HG03095 (cell line): ENCODE data around the gene LZTR1.
A peak's percentile ranks its signal among the peaks of the same experiment; 100 is the strongest.
"Not testable (repeated sequence)": the region's sequence is repeated elsewhere in the genome, so short reads cannot be mapped to it uniquely, and the experiment has no call there.

Source experiments
- ATAC-seq: cut with Tn5 transposase; IDR thresholded peaks from one replicate; pipeline ENCODE4 v1.9.1; 2021; ENCODE audit warnings: moderate library complexity; ENCODE audit not compliant: unreplicated experiment

LZTR1 gene

DNA sequence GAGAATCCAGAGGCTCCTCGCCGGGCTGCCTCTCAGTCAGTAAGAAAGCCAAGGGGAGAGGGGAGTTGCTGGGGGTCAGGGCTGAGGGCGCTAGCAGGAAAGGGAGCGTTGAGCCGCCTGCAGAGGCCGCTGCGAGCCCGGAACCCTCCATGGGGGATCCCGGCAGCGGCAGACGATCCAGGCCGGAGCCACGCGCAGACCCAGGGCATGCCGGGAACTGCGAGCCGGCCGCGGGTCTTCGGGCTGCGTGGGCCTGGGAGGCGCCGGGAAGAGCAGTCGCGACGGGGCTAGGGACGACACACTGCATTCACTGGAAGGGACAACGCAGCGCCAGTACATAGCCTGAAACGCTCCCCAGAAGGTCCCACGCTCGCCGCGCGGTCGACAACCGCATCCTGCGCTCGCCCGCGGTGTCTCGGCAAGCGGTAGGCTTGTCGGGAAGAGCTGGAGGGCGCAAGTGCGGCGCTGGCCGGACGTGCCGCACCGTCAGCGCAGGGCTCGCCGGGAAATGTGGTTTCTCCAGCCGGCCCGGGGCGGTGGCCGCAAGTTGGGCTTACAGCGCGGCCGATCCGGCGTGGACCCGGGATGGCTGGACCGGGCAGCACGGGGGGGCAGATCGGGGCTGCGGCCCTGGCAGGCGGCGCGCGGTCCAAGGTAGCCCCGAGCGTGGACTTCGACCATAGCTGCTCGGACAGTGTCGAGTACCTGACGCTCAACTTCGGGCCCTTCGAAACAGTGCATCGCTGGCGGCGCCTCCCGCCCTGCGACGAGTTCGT lies at the start of gene LZTR1:
TSS of gene LZTR1 (plus strand) at position 511 of the 776 bp plus-strand sequence. CDS start at position 586, 75 bp downstream.
- ATAC-seq, result peak; percentile 68

DNA sequence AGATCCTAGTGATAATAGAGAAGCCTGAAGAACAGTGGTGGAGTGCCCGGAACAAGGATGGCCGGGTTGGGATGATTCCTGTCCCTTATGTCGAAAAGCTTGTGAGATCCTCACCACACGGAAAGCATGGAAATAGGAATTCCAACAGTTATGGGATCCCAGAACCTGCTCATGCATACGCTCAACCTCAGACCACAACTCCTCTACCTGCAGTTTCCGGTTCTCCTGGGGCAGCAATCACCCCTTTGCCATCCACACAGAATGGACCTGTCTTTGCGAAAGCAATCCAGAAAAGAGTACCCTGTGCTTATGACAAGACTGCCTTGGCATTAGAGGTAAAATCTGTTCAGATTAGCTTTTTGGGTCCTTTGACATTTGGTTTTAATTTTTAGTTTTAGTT lies 48.2 kb upstream of the LZTR1 start:
- no peak for ATAC-seq

DNA sequence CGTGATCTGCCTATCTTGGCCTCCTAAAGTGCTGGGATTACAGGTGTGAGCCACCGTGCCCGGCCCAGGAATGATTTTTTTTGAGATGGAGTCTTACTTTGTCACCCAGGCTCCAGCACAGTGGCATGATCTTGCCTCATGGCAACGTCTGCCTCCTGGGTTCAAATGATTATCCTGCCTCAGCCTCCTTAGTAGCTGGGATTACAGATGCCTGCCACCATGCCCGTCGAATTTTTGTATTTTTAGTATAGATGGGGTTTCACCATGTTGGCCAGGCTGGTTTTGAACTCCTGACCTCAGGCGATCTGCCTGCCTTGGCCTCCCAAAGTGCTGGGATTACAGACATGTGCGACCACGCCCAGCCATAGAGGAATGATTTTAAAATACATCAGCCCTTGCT lies 47.0 kb upstream of the LZTR1 start:
- ATAC-seq, result not testable (repeated sequence)

DNA sequence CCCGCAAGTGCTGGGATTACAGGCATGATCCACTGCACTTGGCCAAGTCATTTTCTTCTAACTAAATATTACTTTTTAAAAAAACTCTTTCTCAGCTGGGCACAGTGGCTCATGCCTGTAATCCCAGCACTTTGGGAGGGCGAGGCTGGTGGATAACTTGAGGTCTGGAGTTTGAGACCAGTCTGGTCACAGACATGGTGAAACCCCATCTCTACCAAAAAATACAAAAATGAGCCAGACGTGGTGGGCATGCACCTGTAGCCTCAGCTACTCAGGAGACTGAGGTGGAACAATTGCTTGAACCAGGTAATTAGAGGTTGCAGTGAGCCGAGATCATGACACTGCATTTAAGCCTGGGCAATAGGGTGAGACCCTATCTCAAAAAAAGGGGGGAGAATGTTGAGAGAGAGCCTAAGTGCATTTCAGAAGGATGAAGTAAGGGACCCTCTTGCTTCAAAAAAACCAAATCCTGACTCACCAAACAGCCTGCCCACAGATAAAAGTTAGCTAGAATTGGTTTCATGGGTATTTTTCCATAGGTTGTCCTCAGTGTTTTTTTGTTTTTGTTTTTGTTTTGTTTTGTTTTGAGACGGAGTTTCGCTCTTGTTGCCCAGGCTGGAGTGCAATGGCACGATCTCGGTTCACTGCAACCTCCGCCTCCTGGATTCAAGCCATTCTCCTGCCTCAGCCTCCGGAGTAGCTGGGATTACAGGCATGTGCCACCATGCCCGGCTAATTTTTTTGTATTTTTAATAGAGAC lies 46.1 kb upstream of the LZTR1 start:
- not testable (repeated sequence) for ATAC-seq

DNA sequence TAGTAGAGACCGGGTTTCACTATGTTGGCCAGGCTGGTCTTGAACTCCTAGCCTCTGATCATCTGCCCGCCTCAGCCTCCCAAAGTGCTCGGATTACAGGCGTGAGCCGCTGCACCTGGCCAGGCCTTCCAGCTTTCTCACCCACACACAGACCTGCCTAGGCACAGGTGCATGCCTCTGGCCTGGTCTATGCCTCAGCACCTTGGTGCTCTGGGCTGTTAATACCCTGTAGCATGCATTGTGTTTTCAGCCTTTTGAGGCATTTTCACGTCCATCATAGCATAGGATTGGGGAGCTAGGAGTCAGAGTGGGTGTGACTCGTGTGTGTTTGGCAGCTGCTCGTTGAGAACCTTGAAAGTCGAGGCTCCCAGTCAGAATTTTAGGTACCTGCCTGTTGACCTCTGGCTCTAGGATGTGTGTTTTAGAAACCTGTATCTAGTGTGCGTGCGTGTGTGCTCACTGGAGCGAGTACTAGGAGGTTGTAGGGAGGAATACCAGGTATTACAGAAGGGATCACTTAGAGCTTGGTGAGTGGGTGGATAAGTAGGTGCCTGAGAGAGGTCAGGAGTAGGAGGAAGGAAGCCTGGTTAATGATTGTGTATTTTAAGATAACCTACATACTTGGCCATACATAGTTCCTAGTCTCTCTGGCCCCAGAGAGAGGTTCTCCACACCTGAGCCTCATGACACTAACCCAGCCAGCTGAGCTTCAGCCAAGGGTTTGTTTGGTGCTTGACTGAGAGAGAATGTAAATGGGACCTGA lies 44.9 kb upstream of the LZTR1 start:
- no peak for ATAC-seq

DNA sequence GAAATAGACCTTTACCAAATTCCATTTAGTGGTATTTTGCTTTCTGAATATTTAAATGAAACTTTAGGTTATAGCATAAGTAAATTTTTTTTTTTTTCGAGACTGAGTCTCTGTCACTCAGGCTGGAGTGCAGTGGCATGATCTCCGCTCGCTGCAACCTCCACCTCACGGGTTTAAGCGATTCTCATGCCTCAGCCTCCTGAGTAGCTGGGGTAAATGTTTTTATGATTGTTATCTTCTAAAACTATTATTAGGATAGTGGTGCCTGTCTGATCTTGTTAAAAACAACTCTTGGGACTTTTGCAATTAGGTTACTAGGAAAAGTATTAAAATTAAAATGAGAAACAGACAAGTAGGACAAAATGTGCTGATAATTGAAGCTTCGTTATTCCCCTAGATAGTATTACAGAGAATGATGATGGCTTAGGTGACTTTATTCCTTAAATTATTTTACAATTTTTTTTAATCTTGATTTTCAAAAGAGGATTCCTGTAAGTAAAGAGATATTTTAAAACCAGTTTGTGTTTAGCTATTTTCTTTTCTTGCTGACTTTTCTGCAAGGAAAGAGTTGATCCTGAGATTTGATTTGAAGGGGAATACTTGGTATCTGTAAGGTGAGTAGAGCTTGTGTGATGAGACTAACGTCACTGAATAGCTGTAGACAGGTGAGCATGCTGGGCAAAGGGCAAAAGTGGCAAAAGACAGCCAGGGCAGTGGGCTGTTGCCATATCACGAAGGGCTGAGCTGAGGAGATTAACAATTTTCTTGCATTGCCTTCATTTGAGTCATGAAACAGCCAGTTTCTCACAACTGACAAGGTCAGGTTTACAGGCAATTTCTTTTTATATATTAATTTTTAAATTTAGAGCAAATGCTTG lies 44.1 kb upstream of the LZTR1 start:
- no peak for ATAC-seq

DNA sequence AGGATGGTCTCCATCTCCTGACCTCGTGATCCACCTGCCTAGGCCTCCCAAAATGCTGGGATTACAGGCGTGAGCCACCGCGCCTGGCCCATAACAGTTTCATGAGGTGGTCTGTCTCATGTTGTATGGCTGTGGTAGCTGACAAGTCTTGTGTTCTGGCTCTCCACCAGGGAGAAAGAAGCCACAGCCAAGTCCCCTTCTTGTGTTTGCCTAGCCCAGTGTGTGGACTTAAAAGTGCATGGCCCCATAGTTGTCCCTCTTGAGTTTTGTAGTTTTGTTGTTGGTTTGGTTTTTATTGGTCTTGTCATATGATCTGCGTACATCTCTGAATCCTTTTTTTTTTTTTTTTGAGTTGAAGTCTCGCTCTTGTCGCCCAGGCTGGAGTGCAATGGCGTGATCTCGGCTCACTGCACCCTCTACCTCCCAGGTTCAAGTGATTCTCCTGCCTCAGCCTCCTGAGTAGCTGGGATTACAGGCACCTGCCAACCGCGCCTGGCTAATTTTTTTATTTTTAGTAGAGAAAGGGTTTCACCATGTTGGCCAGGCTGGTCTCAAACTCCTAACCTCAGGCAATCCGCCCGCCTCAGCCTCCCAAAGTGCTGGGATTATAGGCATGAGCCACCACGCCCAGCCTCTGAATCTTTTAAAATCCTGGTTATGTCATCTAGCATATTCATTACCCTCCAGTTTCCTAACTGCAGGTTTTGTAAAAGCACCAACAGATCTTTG lies 42.5 kb upstream of the LZTR1 start:
- ATAC-seq, result not testable (repeated sequence)

DNA sequence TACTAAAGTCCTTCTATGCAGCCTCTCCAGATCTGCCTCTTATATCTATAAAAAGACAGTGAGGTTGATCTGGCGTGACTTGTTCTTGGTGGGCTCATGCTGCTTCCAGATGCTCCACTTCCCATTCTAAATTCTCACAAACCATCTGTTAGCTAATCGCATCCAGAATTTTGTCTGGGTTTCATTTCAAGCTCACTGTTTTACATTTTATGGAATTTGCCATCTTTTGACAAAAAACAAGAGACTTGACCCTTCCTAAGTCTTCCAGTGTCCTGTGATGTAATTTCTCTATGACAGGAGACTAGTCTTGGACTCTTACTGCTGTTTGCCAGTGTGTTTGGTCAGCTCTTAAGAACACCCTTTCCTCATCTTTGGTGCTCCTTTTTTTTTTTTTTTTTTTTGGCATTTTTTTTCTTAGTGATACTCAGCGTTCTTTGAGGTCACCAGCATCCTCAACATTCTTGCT lies 41.9 kb upstream of the LZTR1 start:
- ATAC-seq, result no peak

DNA sequence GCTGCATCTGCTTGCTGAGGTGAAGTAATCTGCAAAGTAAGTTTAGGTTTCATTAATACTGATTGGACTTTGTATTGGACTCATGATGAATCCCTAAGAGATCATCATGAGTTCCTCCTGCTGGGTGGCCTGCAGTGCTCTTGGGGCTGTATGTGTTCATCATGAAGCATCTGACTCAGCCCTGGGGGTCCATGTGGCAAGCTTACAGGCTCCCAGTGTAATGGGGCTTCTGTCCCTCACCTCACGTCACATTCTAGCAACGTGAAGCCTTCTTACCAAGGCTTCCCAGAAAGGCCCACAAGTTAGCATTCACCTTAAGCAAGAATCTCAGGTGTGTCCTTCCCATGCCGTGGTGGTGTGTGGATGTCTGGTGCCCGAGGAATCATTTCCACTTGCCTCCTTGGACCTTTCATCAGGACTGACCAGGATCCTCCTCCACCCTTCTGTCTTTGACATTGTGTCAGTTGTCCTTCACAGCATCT lies 41.2 kb upstream of the LZTR1 start:
- ATAC-seq, result no peak

DNA sequence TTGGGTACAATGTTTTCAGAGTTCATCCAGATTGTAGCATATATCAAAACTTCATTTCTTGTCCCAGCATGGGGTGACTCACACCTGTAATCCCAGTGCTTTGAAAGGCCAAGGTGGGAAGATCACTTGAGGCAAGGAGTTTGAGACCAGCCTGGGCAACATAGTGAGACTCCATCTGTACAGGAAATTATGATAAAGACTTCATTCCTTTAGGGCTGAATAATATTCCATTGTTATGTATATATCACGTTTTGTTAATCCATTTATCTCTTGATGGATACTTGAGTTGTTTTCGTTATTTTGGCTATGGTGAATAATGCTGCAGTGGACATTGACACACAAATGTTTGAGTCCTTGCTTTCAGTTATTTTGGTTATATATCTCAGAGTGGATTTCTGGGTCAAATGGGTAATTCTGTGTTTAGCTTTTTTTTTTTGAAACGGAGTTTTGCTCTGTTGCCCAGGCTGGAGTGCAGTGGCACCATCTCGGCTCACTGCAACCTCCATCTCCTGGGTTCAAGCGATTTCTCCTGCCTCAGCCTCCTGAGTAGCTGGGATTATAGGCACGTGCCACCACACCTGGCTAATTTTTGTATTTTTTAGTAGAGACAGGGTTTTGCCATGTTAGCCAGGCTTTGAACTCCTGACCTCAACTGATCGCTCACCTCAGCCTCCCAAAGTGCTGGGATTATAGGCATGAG lies 39.7 kb upstream of the LZTR1 start:
- not testable (repeated sequence) for ATAC-seq

DNA sequence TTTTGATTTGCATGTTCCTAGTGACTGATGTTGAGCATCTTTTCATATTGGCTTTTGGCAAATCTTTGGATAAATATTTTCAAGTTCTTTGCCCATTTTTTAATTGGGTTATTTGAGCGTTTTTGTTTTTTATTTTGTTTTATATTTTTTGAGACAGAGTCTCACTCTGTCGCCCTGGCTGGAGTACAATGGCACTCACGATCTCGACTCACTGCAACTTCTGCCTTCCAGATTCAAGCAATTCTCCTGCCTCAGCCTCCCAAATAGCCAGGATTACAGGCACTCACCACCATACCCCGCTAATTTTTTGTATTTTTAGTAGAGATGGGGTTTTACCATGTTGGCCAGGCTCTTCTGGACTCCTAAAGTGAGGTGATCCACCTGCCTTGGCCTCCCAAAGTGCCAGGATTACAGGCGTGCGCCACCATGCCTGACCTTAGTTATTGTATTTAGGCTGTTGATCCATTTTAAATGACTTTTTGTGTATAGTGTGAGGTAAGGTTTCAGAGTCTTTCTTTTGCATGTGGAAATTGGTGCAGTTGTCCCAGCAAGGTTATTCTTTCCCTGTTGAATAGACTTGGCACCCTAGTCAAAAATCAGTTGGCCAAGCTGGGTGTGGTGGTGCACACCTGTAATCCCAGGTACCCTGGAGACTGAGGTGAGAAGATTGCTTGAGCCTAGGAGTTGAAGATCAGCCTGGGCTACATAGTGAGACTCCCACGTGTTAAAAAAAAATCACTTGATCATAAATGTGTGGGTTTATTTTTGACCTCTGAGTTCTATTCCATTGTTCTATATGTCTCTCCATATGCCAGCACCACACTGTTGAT lies 38.8 kb upstream of the LZTR1 start:
- ATAC-seq, result no peak

DNA sequence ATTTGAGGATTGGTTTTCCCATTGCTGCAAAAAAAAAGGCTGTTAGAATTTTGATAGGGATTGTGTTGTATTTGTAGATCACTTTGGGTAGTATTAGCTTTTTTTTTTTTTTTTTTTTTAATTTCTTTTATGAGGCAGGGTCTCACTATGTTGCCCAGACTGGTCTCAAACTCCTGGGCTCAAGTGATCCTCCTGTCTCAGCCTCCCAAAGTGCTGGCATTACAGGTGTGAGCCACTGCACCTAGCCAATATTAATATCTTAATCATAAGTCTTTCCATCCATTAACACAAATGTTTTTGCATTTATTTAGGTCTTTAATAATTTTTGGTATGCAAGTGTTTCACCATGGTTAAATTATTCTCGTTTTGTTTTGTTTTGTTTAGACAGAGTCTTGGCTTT lies 38.1 kb upstream of the LZTR1 start:
- ATAC-seq, result no peak

DNA sequence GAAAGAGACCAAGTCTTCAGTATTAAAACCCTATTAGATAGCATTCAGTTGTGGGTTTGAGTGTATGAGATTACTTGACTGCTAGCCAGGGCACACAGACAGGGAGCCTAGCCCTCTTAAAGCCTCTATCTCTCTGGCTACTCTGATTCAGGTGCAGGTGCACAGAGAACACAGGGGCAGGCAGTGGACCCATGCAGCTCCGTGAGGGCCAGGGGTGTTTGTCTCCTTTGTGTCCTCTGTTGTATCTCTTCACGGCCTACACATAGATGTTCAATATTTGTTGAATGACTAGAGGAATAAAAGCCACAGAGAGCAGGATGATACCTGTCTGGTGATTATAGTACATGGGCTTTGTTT lies 36.5 kb upstream of the LZTR1 start:
- no peak for ATAC-seq

DNA sequence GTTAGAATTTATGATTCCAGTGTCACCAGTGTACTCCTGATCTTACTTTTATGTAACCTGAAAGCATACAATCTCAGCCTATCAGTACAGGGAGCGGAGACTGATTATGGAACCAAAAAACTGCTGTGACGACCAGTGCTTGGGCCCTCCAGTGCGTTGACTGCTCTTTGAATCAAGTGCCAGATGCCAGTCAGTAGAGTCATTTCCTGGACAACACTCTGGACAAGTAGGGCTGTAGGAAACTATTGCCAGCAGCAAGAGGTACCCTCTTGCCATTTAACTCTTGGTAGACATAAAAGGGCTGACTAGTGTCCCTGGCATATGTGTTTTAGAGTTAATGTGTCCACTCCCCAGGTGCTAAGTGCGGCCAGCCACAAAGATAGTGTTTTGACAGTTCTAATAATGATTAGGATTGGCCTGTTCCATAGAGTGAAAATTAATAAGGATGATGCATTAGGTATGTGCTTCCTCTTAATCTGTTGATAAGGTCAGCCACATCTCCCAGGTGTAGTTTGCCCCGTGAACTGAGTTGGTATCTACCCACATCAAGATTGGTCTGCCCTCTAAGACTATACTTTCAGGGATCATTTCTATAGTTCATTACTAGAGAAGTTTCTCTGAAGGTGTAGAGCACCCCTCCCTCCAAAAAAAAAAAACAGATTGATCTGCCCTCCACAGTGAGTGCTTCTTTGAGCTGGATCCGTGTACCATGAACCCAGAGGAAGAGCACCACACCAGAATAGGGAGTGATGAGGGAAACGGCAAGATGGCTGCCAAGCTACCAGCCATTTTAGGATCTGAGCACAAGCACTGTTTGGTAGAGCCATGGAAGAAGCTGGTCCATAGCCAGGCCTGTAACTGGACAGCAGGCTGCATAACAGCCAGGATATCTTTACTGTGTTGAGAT lies 35.8 kb upstream of the LZTR1 start:
- no peak for ATAC-seq

DNA sequence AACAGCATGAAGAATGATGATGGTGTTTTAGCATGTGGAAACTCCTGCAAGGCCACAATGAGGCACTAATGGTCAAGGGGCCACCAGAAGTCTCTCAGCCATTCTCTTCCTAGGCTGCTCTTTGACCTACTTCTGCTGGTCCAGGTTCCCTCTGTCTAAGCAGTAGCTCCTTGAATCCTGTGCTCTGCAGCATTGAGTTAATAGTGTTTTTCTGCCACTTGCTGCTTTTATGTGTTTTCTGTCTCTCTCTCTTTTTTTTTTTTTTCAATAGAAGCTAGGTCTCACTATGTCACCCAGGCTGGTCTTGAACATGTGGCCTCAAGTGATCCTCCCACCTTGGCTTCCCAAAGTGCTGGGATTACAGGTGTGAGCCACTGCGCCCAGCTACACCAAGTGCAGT lies 35.1 kb upstream of the LZTR1 start:
- ATAC-seq, result no peak

DNA sequence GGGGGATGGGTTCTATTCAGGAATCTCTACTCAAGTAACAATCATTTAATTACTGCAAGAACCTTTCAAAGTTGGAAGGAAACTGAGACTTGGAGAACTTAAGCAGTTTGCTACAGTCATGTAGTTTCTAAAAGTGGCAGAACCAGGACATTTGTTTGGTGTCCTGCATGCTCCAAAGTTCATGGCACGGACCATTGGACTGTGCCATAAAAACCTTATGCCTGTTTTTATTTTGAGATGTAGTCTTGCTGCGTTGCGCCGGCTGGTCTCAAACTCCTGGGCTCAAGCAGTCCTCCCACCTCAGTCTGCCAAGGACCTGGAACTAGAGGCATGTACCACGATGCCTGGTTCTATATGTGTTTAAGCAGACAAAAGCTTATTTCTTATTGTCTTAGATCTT lies 33.6 kb upstream of the LZTR1 start:
- no peak for ATAC-seq

DNA sequence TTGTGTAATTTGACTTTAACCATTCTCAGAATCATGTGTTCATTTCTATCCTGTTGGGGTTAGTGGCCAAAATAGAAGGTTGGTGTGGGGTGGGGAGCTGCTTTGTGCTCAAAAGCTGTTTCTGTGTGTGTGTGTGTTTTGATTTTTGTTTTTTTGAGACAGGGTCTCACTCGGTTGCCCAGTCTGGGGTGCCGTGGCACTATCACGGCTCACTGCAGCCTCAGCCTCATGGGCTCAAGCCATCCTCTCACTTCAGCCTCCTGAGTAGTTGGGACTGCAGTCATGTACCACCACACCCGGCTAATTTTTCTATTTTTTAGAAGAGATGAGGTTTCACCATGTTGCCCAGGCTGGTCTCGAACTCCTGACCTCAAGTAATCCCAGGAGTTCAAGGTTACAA lies 33.1 kb upstream of the LZTR1 start:
- ATAC-seq, result no peak
